GM12874 (cell line): ENCODE measurements around the gene INTS11.

ENCODE experiments used
- CTCF ChIP-seq: IDR thresholded peaks from 2 replicates; pipeline ENCODE4 v1.5.1; 2011; ENCODE audit warnings: low read depth, mild to moderate bottlenecking, control low read depth, low read length, moderate library complexity; ENCODE audit not compliant: insufficient read depth

The INTS11 gene

GRCh38 chr1:1348420-1349255 is 24.2 kb upstream of the INTS11 start:
- no peak for TF ChIP-seq CTCF

DNA sequence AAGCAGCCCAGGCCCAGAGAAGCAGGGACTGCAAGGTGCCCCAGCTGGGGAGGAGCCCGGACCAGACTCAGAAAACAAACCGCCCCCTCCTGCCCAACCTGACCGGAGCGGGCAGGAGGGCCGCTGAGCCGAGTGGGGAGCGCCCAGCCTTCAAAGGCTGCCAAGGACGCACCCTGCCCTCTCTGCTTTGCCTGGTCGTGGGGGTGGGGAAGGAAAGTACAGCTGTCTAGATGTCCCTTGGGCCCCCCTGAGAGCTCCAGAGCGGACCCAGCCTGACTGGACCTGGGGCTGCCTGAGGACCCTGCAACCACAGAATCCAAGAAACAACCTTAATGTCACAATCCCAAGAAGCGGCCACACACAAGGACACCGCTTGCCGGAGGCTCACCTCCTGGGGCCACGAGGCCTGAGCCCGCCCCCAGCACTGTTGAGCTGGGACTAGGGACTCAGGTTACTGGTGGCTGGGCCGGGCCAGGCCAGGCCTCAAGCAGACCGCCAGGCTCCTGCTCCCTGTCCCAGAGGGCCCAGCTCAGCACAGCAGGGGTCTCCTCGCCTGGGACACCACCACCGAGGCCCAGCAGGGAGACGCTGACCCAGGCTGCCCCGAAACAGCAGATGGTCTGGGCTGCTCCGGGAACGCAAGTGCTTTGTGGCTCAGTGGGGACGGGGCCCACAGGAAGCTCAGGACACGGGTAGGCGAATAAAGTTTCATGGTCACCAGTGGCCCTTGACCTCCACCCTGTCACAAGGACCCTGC is 23.4 kb upstream of the INTS11 start:
- TF ChIP-seq CTCF: no peak

DNA sequence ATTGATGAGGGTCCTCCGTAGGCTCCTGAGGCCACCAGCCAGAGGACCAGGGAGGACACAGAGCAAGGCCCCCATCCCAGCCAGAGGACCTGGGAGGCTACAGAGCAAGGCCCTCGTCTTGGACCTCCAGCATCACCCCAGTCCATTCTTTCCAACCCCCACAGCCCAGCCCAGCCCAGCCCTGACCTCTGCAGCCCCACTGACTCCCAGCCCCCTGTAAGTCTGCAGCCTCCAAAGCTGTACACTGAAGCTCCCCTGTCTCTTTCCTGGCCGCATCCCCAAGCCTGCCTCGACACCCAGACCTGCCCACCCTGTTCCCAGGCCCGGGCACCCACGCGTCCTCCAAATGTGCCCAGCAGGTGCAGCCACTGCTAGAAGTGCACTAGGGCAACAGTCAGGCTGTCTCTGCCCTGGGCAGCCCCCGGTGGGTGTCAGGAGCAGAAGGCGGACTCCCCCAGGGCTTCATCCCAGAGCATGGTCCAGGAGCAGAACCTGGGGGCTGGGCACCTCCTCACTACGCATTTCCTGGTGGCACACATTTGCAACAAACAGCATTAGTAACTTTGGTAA is 22.7 kb upstream of the INTS11 start:
- TF ChIP-seq CTCF: no peak

DNA sequence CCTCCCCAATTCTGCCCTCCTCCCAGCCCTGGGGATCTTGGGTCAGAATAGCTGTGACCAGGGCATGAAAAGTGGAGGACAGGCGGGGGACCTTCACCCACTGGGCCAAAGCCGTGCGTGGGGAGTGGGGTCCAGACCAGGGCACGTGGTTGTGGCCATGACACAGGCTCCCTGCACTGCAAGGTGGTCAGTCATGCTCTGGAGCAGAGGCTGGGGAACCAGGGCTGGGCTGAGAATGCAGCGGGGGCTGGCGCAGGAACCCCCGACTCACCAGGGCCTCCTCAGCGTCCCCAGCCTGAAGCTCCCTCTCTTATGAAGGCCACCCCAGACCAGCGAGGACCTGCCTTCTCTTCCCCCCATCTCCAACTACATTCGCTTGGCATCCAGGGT is 22.0 kb upstream of the INTS11 start:
- TF ChIP-seq CTCF: no peak

DNA sequence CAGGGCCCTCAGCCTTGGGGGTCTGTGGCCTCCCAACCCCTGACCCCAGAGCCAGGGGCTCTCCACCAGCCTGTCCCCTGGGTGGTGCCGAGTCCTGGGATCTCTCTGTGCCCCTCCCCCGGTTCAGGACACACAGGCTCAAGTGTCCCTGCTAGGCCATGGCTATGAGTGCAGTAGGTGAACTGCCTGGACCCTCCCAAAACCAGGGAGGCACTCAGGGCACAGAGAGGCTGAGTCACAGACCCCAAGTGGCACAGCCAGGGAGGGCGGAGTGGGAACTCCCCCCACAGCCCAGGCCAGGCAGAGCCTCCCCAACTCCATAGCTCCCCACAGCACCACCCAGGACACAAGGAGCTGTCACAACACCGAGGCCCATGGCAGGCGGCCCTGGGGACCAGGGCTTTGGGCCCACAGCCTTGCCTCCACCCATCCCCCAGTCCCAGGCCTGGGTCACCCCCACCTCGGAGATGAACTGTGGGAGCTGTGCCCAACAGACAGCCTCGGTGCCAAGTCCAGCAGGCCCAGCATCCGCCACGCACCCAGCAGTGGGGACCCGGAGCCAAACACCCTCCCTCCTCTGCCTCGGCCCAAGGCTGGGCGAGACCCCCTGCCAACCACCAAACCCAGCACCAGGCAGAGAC is 21.5 kb upstream of the INTS11 start:
- no peak for TF ChIP-seq CTCF

DNA sequence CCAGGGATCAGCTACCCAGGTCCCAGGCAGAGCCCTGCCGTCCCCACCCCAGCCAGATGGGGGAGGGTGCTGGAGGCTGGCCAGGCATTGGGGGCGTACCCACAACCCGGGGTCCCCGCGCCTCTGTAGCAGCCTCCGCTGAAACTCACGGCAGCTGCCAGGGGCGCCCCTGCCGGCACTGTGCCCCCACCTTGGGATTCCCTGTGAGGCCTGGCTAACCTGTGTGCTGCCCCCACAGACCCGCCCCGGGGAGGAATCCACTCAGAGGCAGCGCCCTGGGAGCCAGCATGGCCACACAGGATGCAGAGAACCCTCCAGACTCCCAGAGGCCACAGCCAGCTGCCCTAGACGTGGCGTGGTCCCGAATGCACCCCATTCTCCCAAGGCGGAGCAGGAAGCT is 20.9 kb upstream of the INTS11 start:
- TF ChIP-seq CTCF: no peak
